Lower lobe of right lung (tissue), 2 donors: ENCODE measurements around the gene AARSD1. TPM values are rescaled to one million over a fixed set of nuclear protein-coding genes. Genes with fewer than 3 reads are reported as not detected.
A peak's percentile ranks its signal among the peaks of the same experiment; 100 is the strongest.
"Not testable (repeated sequence)": the region's sequence is repeated elsewhere in the genome, so short reads cannot be mapped to it uniquely, and the experiment has no call there.

Experiments
- ATAC-seq, 2 donors: fragments of 200-7000 bp; cut with Tn5 transposase; one replicate each; pipeline ENCODE4 v1.9.1; 2020 to 2022; ENCODE audit warnings: mild to moderate bottlenecking in 2 of 2, moderate library complexity in 2 of 2
- DNase-seq: peaks from one replicate; pipeline ENCODE4 v3.0.0-alpha.2; 2020
- H3K27ac ChIP-seq: fragments of 200-600 bp; one replicate; pipeline ENCODE4 v1.8.0; 2022
- H3K27me3 ChIP-seq: fragments of 200-600 bp; one replicate; pipeline ENCODE4 v1.8.0; 2022; ENCODE audit warnings: low read depth
- H3K36me3 ChIP-seq: fragments of 200-600 bp; one replicate; pipeline ENCODE4 v1.8.0; 2022; ENCODE audit warnings: mild to moderate bottlenecking
- H3K4me1 ChIP-seq: fragments of 200-600 bp; one replicate; pipeline ENCODE4 v1.8.0; 2022
- H3K4me3 ChIP-seq: fragments of 200-600 bp; one replicate; pipeline ENCODE4 v1.8.0; 2022; ENCODE audit warnings: mild to moderate bottlenecking
- H3K9me3 ChIP-seq: fragments of 200-600 bp; one replicate; pipeline ENCODE4 v1.8.0; 2022
- CTCF ChIP-seq: fragments of 200-600 bp; IDR thresholded peaks from one replicate; pipeline ENCODE4 v1.8.0; 2022; ENCODE audit warnings: antibody characterized with exemption, mild to moderate bottlenecking
- intact Hi-C: fragments of 100-400 bp; cut with DNase I; formaldehyde crosslinking; loops from one replicate; pipeline ENCODE4 v1.11.0; 2022
- total RNA-seq: library from RNA; stranded (reverse); fragmentation: NEBNext Ultra II Directional; extraction: Animal tissue kit (Norgen Biotek cat#: 25700); gene quantifications from one replicate; pipeline ENCODE4 v1.2.1, GENCODE V29; 2021
- donor health status: DM: no; HTN: yes; CAD: no; lungs with severe emphysema.

The AARSD1 gene
- total RNA-seq, 1 donor from 2014 or later: 25.2 TPM

- H3K36me3 ChIP-seq: no peaks in the 10 kb centered on the region
- intact Hi-C loops: no loop called here
- no peaks in the 10 kb centered on the region for H3K9me3 ChIP-seq
- ATAC-seq (peak; percentile 93 to 94), DNase-seq (peak; percentile 53)
- peak overlapping the region; percentile 69 for H3K27ac ChIP-seq
- peak; percentile 73 for TF ChIP-seq CTCF
- H3K4me1 ChIP-seq: peaks cover 28% of the 10 kb centered on the region
- no peaks in the 10 kb centered on the region for H3K27me3 ChIP-seq
- H3K4me3 ChIP-seq: no peak overlapping the region
These were observed 35.3 kb downstream of the AARSD1 start for GRCh38 chr17:42928714-42929496.

- no peaks in the 10 kb centered on the region for H3K27me3 ChIP-seq
- ATAC-seq: no peak
- H3K4me3 ChIP-seq: no peak overlapping the region
- intact Hi-C loops: no loop called here
- no peaks in the 10 kb centered on the region for H3K36me3 ChIP-seq
- peaks cover 65% of the 10 kb centered on the region for H3K4me1 ChIP-seq
- H3K9me3 ChIP-seq: no peaks in the 10 kb centered on the region
- DNase-seq: no peak
- TF ChIP-seq CTCF: no peak
- H3K27ac ChIP-seq: no peak overlapping the region
These were observed 39.4 kb downstream of the AARSD1 start for GRCh38 chr17:42924891-42925290.

GRCh38 chr17:42923472-42923871 is 40.8 kb downstream of the AARSD1 start:
- H3K9me3 ChIP-seq, H3K27me3 ChIP-seq, H3K4me3 ChIP-seq, H3K36me3 ChIP-seq, H3K27ac ChIP-seq, ATAC-seq, intact Hi-C loops, DNase-seq: not testable (repeated sequence)
- peaks cover 70% of the 10 kb centered on the region for H3K4me1 ChIP-seq

GRCh38 chr17:42922294-42922693 is 42.0 kb downstream of the AARSD1 start:
- TF ChIP-seq CTCF: no peak
- H3K27ac ChIP-seq: peak overlapping the region; percentile 27
- peaks cover 76% of the 10 kb centered on the region for H3K4me1 ChIP-seq
- intact Hi-C loops: no loop called here
- ATAC-seq: peak in 1 of 2 donors; percentile 33
- no peak overlapping the region for H3K4me3 ChIP-seq
- H3K9me3 ChIP-seq: no peaks in the 10 kb centered on the region
- DNase-seq: no peak
- no peaks in the 10 kb centered on the region for H3K27me3 ChIP-seq
- no peaks in the 10 kb centered on the region for H3K36me3 ChIP-seq

- ATAC-seq (peak; percentile 82), DNase-seq (peak; percentile 50)
- H3K36me3 ChIP-seq: no peaks in the 10 kb centered on the region
- H3K4me1 ChIP-seq: peaks cover 78% of the 10 kb centered on the region
- no peaks in the 10 kb centered on the region for H3K9me3 ChIP-seq
- TF ChIP-seq CTCF: no peak
- intact Hi-C loops: no loop called here
- no peak overlapping the region for H3K4me3 ChIP-seq
- peak overlapping the region; percentile 74 for H3K27ac ChIP-seq
- H3K27me3 ChIP-seq: no peaks in the 10 kb centered on the region
These were observed 43.3 kb downstream of the AARSD1 start for GRCh38 chr17:42920922-42921321.

- no peak overlapping the region for H3K4me3 ChIP-seq
- H3K27ac ChIP-seq: peak overlapping the region; percentile 74
- no peaks in the 10 kb centered on the region for H3K9me3 ChIP-seq
- H3K36me3 ChIP-seq: no peaks in the 10 kb centered on the region
- peaks cover 72% of the 10 kb centered on the region for H3K4me1 ChIP-seq
- no peak for TF ChIP-seq CTCF
- intact Hi-C loops: no loop called here
- no peak for ATAC-seq
- H3K27me3 ChIP-seq: no peaks in the 10 kb centered on the region
- no peak for DNase-seq
These were observed 44.0 kb downstream of the AARSD1 start for GRCh38 chr17:42920106-42920900.

- H3K27ac ChIP-seq: peak overlapping the region; percentile 50
- ATAC-seq, H3K9me3 ChIP-seq, H3K36me3 ChIP-seq, DNase-seq, intact Hi-C loops, H3K4me3 ChIP-seq, H3K27me3 ChIP-seq: not testable (repeated sequence)
- H3K4me1 ChIP-seq: peaks cover 66% of the 10 kb centered on the region
These were observed 44.7 kb downstream of the AARSD1 start for GRCh38 chr17:42919522-42920077.
